HepG2 (cell line): ENCODE measurements around the gene UXS1. TPM values are rescaled to one million over a fixed set of nuclear protein-coding genes. Genes with fewer than 3 reads are reported as not detected.

ENCODE experiments used
- ATAC-seq: fragments of 200-7000 bp; cut with Tn5 transposase; 3 replicates; pipeline ENCODE4 v1.9.1; 2020; ENCODE audit warnings: mild to moderate bottlenecking, moderate library complexity
- Bru-seq: library from RNA; stranded (reverse); fragments of 400-500 nt; gene quantifications from one replicate; lab custom pipeline; 2021; lab: Mats Ljungman, UMichigan
- BruChase-seq, 2 experiments: library from RNA; stranded (reverse); fragments of 400-500 nt; gene quantifications; one replicate each; lab custom pipeline; 2021; lab: Mats Ljungman, UMichigan
- BruUV-seq: library from RNA; stranded (reverse); fragments of 400-500 nt; replicated peaks from 2 replicates; lab custom pipeline; 2021; lab: Mats Ljungman, UMichigan
- CTCF ChIA-PET: fragments of 300-600 bp; formaldehyde crosslinking; extraction: SDS; loops from one replicate; lab custom pipeline; 2021; ENCODE audit warnings: low total read pairs, inconsistent platforms, low intra/inter-chr PET ratio; lab: Yijun Ruan, JAX
- POLR2A ChIA-PET: fragments of 350-600 bp; sonication (Branson Sonifier 250); formaldehyde crosslinking; loops from one replicate; lab custom pipeline; 2020; ENCODE audit warnings: antibody characterized with exemption, inconsistent platforms; lab: Yijun Ruan, JAX
- DNase-seq: peaks from one replicate; pipeline ENCODE4 v3.0.0-alpha.2; 2015; ENCODE audit warnings: low spot score
- FAIRE-seq: peaks from 3 replicates; lab custom pipeline; 2011; peaks lifted over from hg19 to GRCh38; lab: Jason Lieb, UNC
- H2AFZ ChIP-seq: one replicate; pipeline ENCODE4 v1.6.1; 2011; ENCODE audit warnings: low read length, inconsistent platforms
- H3K27ac ChIP-seq: fragments of 300-600 bp; 3 replicates; pipeline ENCODE4 v1.8.0; 2011; ENCODE audit warnings: mixed run types, mild to moderate bottlenecking, mixed read lengths, low read length, inconsistent platforms; ENCODE audit not compliant: insufficient read depth; ENCODE audit errors: extremely low read length
- H3K27me3 ChIP-seq, 2 experiments: fragments of 200-600 bp in 1 of 2; 2 replicates in 1 of 2; 3 replicates in 1 of 2; pipeline versions ENCODE4 v1.6.0 to v1.8.0; 2011; ENCODE audit warnings: low read length in 2 of 2, mild to moderate bottlenecking in 2 of 2, moderate library complexity in 2 of 2, inconsistent platforms in 1 of 2; ENCODE audit not compliant: insufficient read depth in 2 of 2, control insufficient read depth in 1 of 2
- H3K36me3 ChIP-seq, 2 experiments: fragments of 200-600 bp in 1 of 2; replicated peaks in 1 of 2; 2 replicates in 1 of 2; 3 replicates in 1 of 2; pipeline versions ENCODE4 v1.5.1 to v1.8.0; 2011; ENCODE audit warnings: low read length in 2 of 2, inconsistent platforms in 1 of 2; ENCODE audit not compliant: insufficient read depth in 2 of 2, control insufficient read depth in 1 of 2
- H3K4me1 ChIP-seq: 2 replicates; pipeline ENCODE4 v1.5.1; 2012; ENCODE audit warnings: low read length, inconsistent platforms; ENCODE audit not compliant: insufficient read depth
- H3K4me2 ChIP-seq: 2 replicates; pipeline ENCODE4 v1.6.0; 2011; ENCODE audit warnings: low read depth, low read length, inconsistent platforms
- H3K4me3 ChIP-seq, 3 experiments: fragments of 200-600 bp in 1 of 3; sonication (generic), shearing (Covaris generic) in 1 of 3; replicated peaks in 1 of 3; 2 replicates each; pipeline ENCODE4 v1.5.1; 2011 to 2016; ENCODE audit warnings: low read length in 3 of 3, inconsistent platforms in 2 of 3, low read depth in 2 of 3, mild to moderate bottlenecking in 2 of 3, control low read depth in 1 of 3, mixed read lengths in 1 of 3; ENCODE audit not compliant: insufficient read depth in 1 of 3
- H3K79me2 ChIP-seq: one replicate; pipeline ENCODE4 v1.6.1; 2011; ENCODE audit warnings: low read length, inconsistent platforms; ENCODE audit not compliant: insufficient read depth
- H3K9ac ChIP-seq: 2 replicates; pipeline ENCODE4 v1.6.0; 2011; ENCODE audit warnings: mild to moderate bottlenecking, low read depth, low read length, inconsistent platforms; ENCODE audit not compliant: insufficient read depth
- H3K9me3 ChIP-seq: 2 replicates; pipeline ENCODE4 v1.5.1; 2012; ENCODE audit warnings: mild to moderate bottlenecking, low read length
- H4K20me1 ChIP-seq: 2 replicates; pipeline ENCODE4 v1.6.0; 2011; ENCODE audit warnings: inconsistent platforms, mild to moderate bottlenecking, low read length, moderate library complexity; ENCODE audit not compliant: insufficient read depth
- BCL6 ChIP-seq: IDR thresholded peaks from 2 replicates; pipeline ENCODE4 v1.6.1; 2016; ENCODE audit warnings: missing genetic modification reagents, missing compliant biosample characterization
- CBX2 ChIP-seq, 2 experiments: fragments of 200-600 bp in 1 of 2; sonication (generic); formaldehyde crosslinking in 1 of 2; IDR thresholded peaks; 2 replicates each; pipeline versions ENCODE4 v1.7.0 to v1.8.1; 2018 to 2022; ENCODE audit warnings: low read depth in 2 of 2, low read length in 1 of 2, mild to moderate bottlenecking in 1 of 2, missing genetic modification reagents in 1 of 2
- FOXA3 ChIP-seq: IDR thresholded peaks from 2 replicates; pipeline ENCODE4 v1.6.1; 2016; ENCODE audit warnings: missing genetic modification reagents, missing compliant biosample characterization
- KDM3A ChIP-seq: IDR thresholded peaks from 2 replicates; pipeline ENCODE4 v1.6.1; 2018; ENCODE audit warnings: low read depth, missing compliant biosample characterization
- ONECUT2 ChIP-seq: sonication (generic); formaldehyde crosslinking; IDR thresholded peaks from 2 replicates; pipeline ENCODE4 v1.4.0; 2020; ENCODE audit warnings: missing genetic modification reagents
- PITX1 ChIP-seq: sonication (generic); formaldehyde crosslinking; IDR thresholded peaks from 2 replicates; pipeline ENCODE4 v1.5.1; 2020; ENCODE audit warnings: mild to moderate bottlenecking, missing genetic modification reagents
- POGZ ChIP-seq: sonication (generic); formaldehyde crosslinking; IDR thresholded peaks from 2 replicates; pipeline ENCODE4 v1.4.0; 2020; ENCODE audit warnings: mild to moderate bottlenecking, missing genetic modification reagents
- TBX2 ChIP-seq: sonication (generic); formaldehyde crosslinking; IDR thresholded peaks from 2 replicates; pipeline ENCODE4 v1.5.0; 2020; ENCODE audit warnings: missing genetic modification reagents, mild to moderate bottlenecking, borderline replicate concordance
- TMF1 ChIP-seq: sonication (generic); formaldehyde crosslinking; IDR thresholded peaks from 2 replicates; pipeline ENCODE4 v1.8.1; 2022; ENCODE audit warnings: low read depth, missing genetic modification reagents
- ZFP36L1 ChIP-seq: sonication (generic); formaldehyde crosslinking; IDR thresholded peaks from 2 replicates; pipeline ENCODE4 v1.8.0; 2022; ENCODE audit warnings: mild to moderate bottlenecking, missing genetic modification reagents, moderate library complexity
- ZSCAN29 ChIP-seq: sonication (generic); formaldehyde crosslinking; conservative IDR thresholded peaks from 2 replicates; pipeline ENCODE4 v1.4.0; 2020; ENCODE audit warnings: mild to moderate bottlenecking, missing genetic modification reagents
- WGBS: methylation state at CpG from one replicate; pipeline ENCODE4 v1.1.6; 2017; ENCODE audit warnings: low lambda C conversion rate; 5-methylcytosine and 5-hydroxymethylcytosine counted together
- in situ Hi-C: cut with HindIII; loops from 2 replicates; pipeline ENCODE4 v1.10.0; 2017; ENCODE audit warnings: low pct_unique_long_range_greater_than_20kb; ENCODE audit not compliant: extremely low pct_ligation_motif_present
- intact Hi-C: fragments of 100-400 bp; cut with micrococcal nuclease; formaldehyde crosslinking; loops from one replicate; pipeline ENCODE4 v1.10.0; 2022; ENCODE audit not compliant: unreplicated experiment
- long read RNA-seq, 2 experiments: library from RNA in 1 of 2; library from polyadenylated mRNA in 1 of 2; stranded (forward) in 1 of 2; unstranded in 1 of 2; transcript quantifications; one replicate each; pipeline ENCODE4 v2.0.0, GENCODE V29; 2019 to 2022
- polyA minus RNA-seq, 3 experiments: library from RNA; depleted of rRNA, polyadenylated mRNA; stranded (reverse); fragments of >200 nt; gene quantifications; 2 replicates each; pipeline ENCODE4 v1.2.3, GENCODE V29; 2011; ENCODE audit warnings: low replicate concordance in 1 of 3
- polyA plus RNA-seq, 8 experiments: library from polyadenylated mRNA; depleted of rRNA in 3 of 8; stranded (reverse) in 7 of 8; unstranded in 1 of 8; fragments of >200 nt; fragmentation: Illumina TruSeq in 4 of 8; extraction: Trizol in 4 of 8; gene quantifications; 2 replicates each; pipeline versions ENCODE4 v1.2.1 to v1.2.3, GENCODE V29; 2011 to 2016; ENCODE audit warnings: low read depth in 4 of 8, missing spikeins in 1 of 8, mixed read lengths in 1 of 8; ENCODE audit not compliant: insufficient read depth in 1 of 8
- total RNA-seq, 5 experiments: library from RNA; depleted of rRNA; stranded (reverse); fragments of >200 nt; fragmentation: Illumina TruSeq; extraction: Trizol; gene quantifications; 2 replicates each; pipeline ENCODE4 v1.2.3, GENCODE V29; 2016; ENCODE audit warnings: low read depth in 1 of 5
- TF ChIP-seq, protein P1 (sequence below): sonication (generic); formaldehyde crosslinking; conservative IDR thresholded peaks from 2 replicates; pipeline ENCODE4 v1.4.0; 2020; ENCODE audit warnings: missing genetic modification reagents
- TF ChIP-seq, protein P2 (sequence below): sonication (generic); formaldehyde crosslinking; IDR thresholded peaks from 2 replicates; pipeline ENCODE4 v1.4.0; 2020; ENCODE audit warnings: missing genetic modification reagents

UXS1 gene
- total RNA-seq (2016; rRNA removed; fragmentation: Illumina TruSeq; extraction: Trizol) (35.4 and 53.3 TPM in 2 replicates), polyA plus RNA-seq (2011; rRNA removed) (110 and 117 TPM in 2 replicates), polyA minus RNA-seq (2011; rRNA and poly(A)+ RNA removed; ENCODE audit: low replicate concordance) (33.9 and 171 TPM in 2 replicates), Bru-seq, nascent RNA (percentile 81 among the genes with signal in this experiment), BruChase-seq, experiment 1, labeled RNA remaining after a 6-hour chase (percentile 72 among the genes with signal in this experiment), BruChase-seq, experiment 2, labeled RNA remaining after a 2-hour chase (percentile 78 among the genes with signal in this experiment)
- 213 and 242 TPM in 2 replicates for total RNA-seq (2016; cell fraction: cytosol; rRNA removed; fragmentation: Illumina TruSeq; extraction: Trizol; ENCODE audit: low read depth)
- 35.4 and 55.0 TPM in 2 replicates for total RNA-seq (2016; cell fraction: insoluble cytoplasmic fraction; rRNA removed; fragmentation: Illumina TruSeq; extraction: Trizol)
- 82.8 and 94.5 TPM in 2 replicates for total RNA-seq (2016; cell fraction: membrane; rRNA removed; fragmentation: Illumina TruSeq; extraction: Trizol)
- 81.3 and 87.6 TPM in 2 replicates for total RNA-seq (2016; cell fraction: nucleus; rRNA removed; fragmentation: Illumina TruSeq; extraction: Trizol)
- 84.0 and 87.5 TPM in 2 replicates for polyA plus RNA-seq (2011; cell fraction: cytosol; rRNA removed)
- 63.2 and 66.8 TPM in 2 replicates for polyA plus RNA-seq (2011; cell fraction: nucleus; rRNA removed)
- 66.7 and 76.7 TPM in 2 replicates for polyA plus RNA-seq (2012)
- 24.5 and 28.9 TPM in 2 replicates for polyA plus RNA-seq (2016; cell fraction: cytosol; fragmentation: Illumina TruSeq; extraction: Trizol; ENCODE audit: low read depth)
- polyA plus RNA-seq (2016; cell fraction: insoluble cytoplasmic fraction; fragmentation: Illumina TruSeq; extraction: Trizol; ENCODE audit: low read depth): 51.5 and 54.9 TPM in 2 replicates
- 39.9 TPM in 2 replicates for polyA plus RNA-seq (2016; cell fraction: membrane; fragmentation: Illumina TruSeq; extraction: Trizol; ENCODE audit: low read depth)
- 128 and 133 TPM in 2 replicates for polyA plus RNA-seq (2016; cell fraction: nucleus; fragmentation: Illumina TruSeq; extraction: Trizol; ENCODE audit: insufficient read depth, low read depth)
- polyA minus RNA-seq (2011; cell fraction: cytosol; rRNA and poly(A)+ RNA removed): 65.9 and 83.0 TPM in 2 replicates
- polyA minus RNA-seq (2011; cell fraction: nucleus; rRNA and poly(A)+ RNA removed): 109 TPM in 2 replicates
- long read RNA-seq, experiment 1, transcript UXS1-201 (15 exons, 2,099 nt): minor isoform, 19 of 135 reads
- long read RNA-seq, experiment 1, transcript UXS1-203 (15 exons, 1,839 nt): major isoform, 66 of 135 reads
- long read RNA-seq, experiment 1, partial matches to known transcripts: 15 of 135 reads
- long read RNA-seq, experiment 1, other reads (novel, unspliced or antisense): 35 of 135 reads
- long read RNA-seq, experiment 2, transcript UXS1-203 (15 exons, 1,839 nt): major isoform, 47 of 173 reads
- long read RNA-seq, experiment 2, partial matches to known transcripts: 47 of 173 reads
- long read RNA-seq, experiment 2, other reads (novel, unspliced or antisense): 72 of 173 reads

DNA sequence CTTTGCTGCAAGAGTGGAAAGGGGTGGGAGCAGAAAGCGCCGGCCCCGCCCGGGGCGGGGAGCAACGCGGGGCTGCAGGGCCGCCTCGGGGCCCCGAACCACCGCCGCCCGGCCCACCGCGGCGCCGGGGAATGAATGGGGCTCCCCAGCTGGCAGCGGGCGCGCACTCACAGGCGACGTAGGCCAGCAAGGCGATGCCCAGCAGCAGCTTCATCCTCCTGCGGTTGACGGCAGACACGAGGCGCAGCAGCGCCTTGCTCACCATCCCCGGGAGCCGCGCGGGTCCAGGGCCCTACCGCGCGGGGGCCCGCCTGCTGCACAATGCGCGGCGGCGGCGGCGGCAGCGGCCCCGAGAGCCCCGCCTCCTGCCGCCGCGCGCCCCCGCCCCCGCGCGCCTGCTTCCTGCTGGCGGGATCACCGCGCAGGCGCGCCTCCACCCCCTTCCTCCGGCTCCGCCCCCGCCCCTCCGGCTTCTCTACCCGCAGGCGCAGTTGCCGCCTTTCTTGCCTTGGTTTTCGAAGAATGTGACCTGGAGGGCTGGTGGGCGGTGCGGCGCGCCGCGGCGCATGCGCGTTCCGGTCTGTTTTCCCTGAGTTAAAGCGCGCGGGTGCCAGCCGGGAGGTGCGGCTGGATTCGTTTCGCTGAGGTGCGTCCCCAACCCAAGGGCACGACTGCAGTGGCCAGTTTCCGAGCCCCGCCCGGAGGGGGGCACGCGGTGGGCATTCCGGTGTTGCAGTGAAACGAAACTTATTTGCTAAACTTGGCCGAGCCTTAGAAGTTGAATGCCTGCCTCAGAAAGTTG lies at the start of gene UXS1:
TSS of gene UXS1 (minus strand) at position 325 of the 802 bp plus-strand sequence. CDS start at position 265, 60 bp downstream.
- in situ Hi-C loops: loop anchor here (25.0 kb wide), 1 partner anchor 857 kb away; the partner anchor contains the start of genes C2orf49 and TGFBRAP1
- ChIA-PET CTCF (no interaction called here), POLR2A (interaction anchor here (1.8 kb wide), 1 partner anchor 67 kb away, joined by 17 read pairs; no protein-coding TSS in a partner anchor)
- 3% methylated on average over 36 of the region's 93 CpGs for WGBS
- H3K27me3 ChIP-seq: no peaks in the 10 kb centered on the region; a peak in 1 of 5 replicates
- H3K4me3 ChIP-seq: peak within 1 kb of the TSS; percentile 91 to 99 (median 95)
- H3K4me1 ChIP-seq: peaks cover 63% of the 10 kb centered on the region
- peak within 1 kb of the TSS; percentile 64 for H3K27ac ChIP-seq
- ATAC-seq (peak; percentile 80), DNase-seq (peak; percentile 98), FAIRE-seq (peak; percentile 76)
- peaks cover 41% of the 10 kb centered on the region for H3K79me2 ChIP-seq
- H3K36me3 ChIP-seq: peaks cover 0 to 4% of the 10 kb centered on the region in 2 experiments; a peak in 1 of 5 replicates
- H4K20me1 ChIP-seq: peaks cover 4% of the 10 kb centered on the region; the same call in 1 of the 2 replicates
- intact Hi-C loops: loop anchor here (5.0 kb wide), 1 partner anchor 67 kb away; no protein-coding TSS in a partner anchor
- peak within 1 kb of the TSS; percentile 87 for H3K9ac ChIP-seq
- BruUV-seq: no TSS peak
- H2AFZ ChIP-seq: peak within 1 kb of the TSS; percentile 79
- no peaks in the 10 kb centered on the region for H3K9me3 ChIP-seq
- H3K4me2 ChIP-seq: peak within 1 kb of the TSS; percentile 99
- TF ChIP-seq ONECUT2 (CRISPR knock-in tag): no peak
- 0 out of 2 replicates have a peak, but pooled peaks have one; percentile 80 for TF ChIP-seq ZFP36L1 (CRISPR knock-in tag)
- TF ChIP-seq KDM3A: 0 out of 2 replicates have a peak, but pooled peaks have one; percentile 51
- TF ChIP-seq TBX2 (CRISPR knock-in tag): peak; percentile 54; the same call in 1 of the 2 replicates
- peak; percentile 95 for TF ChIP-seq BCL6 (CRISPR knock-in tag)
- TF ChIP-seq PITX1: no peak; the same call in 1 of the 2 replicates
- no peak for TF ChIP-seq TMF1 (CRISPR knock-in tag)
- TF ChIP-seq, protein P1, sequence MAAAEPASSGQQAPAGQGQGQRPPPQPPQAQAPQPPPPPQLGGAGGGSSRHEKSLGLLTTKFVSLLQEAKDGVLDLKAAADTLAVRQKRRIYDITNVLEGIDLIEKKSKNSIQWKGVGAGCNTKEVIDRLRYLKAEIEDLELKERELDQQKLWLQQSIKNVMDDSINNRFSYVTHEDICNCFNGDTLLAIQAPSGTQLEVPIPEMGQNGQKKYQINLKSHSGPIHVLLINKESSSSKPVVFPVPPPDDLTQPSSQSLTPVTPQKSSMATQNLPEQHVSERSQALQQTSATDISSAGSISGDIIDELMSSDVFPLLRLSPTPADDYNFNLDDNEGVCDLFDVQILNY: peak; percentile 57; the same call in 1 of the 2 replicates
- TF ChIP-seq CBX2 (IDR thresholded peaks at IDR 0.05; ENCODE audit: low read depth, low read length): no peak
- TF ChIP-seq CBX2 (CRISPR knock-in tag; IDR thresholded peaks at IDR 0.05; ENCODE audit: low read depth): no peak
- TF ChIP-seq, protein P2, sequence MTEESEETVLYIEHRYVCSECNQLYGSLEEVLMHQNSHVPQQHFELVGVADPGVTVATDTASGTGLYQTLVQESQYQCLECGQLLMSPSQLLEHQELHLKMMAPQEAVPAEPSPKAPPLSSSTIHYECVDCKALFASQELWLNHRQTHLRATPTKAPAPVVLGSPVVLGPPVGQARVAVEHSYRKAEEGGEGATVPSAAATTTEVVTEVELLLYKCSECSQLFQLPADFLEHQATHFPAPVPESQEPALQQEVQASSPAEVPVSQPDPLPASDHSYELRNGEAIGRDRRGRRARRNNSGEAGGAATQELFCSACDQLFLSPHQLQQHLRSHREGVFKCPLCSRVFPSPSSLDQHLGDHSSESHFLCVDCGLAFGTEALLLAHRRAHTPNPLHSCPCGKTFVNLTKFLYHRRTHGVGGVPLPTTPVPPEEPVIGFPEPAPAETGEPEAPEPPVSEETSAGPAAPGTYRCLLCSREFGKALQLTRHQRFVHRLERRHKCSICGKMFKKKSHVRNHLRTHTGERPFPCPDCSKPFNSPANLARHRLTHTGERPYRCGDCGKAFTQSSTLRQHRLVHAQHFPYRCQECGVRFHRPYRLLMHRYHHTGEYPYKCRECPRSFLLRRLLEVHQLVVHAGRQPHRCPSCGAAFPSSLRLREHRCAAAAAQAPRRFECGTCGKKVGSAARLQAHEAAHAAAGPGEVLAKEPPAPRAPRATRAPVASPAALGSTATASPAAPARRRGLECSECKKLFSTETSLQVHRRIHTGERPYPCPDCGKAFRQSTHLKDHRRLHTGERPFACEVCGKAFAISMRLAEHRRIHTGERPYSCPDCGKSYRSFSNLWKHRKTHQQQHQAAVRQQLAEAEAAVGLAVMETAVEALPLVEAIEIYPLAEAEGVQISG: peak; percentile 82
- peak; percentile 52; the same call in 1 of the 2 replicates for TF ChIP-seq ZSCAN29
- peak; percentile 82 for TF ChIP-seq POGZ (CRISPR knock-in tag)
- no peak; the same call in 1 of the 2 replicates for TF ChIP-seq FOXA3 (CRISPR knock-in tag)
